Peyer's patch (tissue), 4 donors: ENCODE data around the gene ANKUB1.

Experiments
- CTCF ChIP-seq, 6 experiments: fragments of 450-650 bp in 4 of 6; fragments of 200-600 bp in 2 of 6; sonication (generic) in 1 of 6; IDR thresholded peaks; one replicate each; pipeline ENCODE4 v1.5.1; 2017 to 2019; ENCODE audit warnings: antibody characterized with exemption in 6 of 6, mild to moderate bottlenecking in 3 of 6, moderate library complexity in 1 of 6
- POLR2A ChIP-seq, 2 donors: fragments of 450-650 bp; IDR thresholded peaks; one replicate each; pipeline ENCODE4 v1.5.1; 2017; ENCODE audit warnings: antibody characterized with exemption in 2 of 2, mild to moderate bottlenecking in 2 of 2, moderate library complexity in 2 of 2

- TF ChIP-seq POLR2A (IDR thresholded peaks at IDR 0.05) = no peak
- no peak for TF ChIP-seq CTCF (IDR thresholded peaks at IDR 0.05)
Measured at GRCh38 chr3:149819432-149819831, 27.1 kb upstream of the ANKUB1 start.
